Fibroblast of lung (primary cell): ENCODE data around the gene ATP10A.

Source experiments
- EZH2 ChIP-seq: IDR thresholded peaks from 2 replicates; pipeline ENCODE4 v1.5.1; 2012; ENCODE audit warnings: low read length, control low read depth, mild to moderate bottlenecking; ENCODE audit errors: missing control alignments
- TF ChIP-seq, protein P1 (sequence below), 2 donors: IDR thresholded peaks in 1 of 2; conservative IDR thresholded peaks in 1 of 2; 1 replicate in 1 of 2; 2 replicates in 1 of 2; pipeline ENCODE4 v1.5.1; 2011 to 2012; ENCODE audit warnings: low read length in 2 of 2, control low read depth in 1 of 2, inconsistent platforms in 1 of 2, low read depth in 1 of 2, mild to moderate bottlenecking in 1 of 2

DNA sequence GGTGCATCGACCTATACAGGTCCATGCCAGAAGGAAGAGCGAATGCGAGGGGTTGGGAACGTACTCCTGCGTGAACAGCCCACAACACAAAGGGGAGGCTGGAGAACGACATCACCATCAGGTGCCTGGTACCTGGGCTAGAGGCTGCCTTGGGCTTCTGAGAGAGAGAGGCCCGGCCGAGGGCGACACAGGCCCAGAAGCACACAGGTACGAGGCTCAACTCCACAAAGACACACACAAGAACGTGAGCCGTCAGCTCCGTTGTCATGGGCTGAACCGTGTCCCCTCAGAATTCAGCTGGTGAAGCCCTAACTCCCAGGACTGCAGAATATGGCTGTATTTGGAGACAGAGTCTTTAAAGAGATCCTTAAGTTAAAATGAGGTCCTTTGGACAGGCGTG, 134.3 kb downstream of the ATP10A start:
- TF ChIP-seq, protein P1, sequence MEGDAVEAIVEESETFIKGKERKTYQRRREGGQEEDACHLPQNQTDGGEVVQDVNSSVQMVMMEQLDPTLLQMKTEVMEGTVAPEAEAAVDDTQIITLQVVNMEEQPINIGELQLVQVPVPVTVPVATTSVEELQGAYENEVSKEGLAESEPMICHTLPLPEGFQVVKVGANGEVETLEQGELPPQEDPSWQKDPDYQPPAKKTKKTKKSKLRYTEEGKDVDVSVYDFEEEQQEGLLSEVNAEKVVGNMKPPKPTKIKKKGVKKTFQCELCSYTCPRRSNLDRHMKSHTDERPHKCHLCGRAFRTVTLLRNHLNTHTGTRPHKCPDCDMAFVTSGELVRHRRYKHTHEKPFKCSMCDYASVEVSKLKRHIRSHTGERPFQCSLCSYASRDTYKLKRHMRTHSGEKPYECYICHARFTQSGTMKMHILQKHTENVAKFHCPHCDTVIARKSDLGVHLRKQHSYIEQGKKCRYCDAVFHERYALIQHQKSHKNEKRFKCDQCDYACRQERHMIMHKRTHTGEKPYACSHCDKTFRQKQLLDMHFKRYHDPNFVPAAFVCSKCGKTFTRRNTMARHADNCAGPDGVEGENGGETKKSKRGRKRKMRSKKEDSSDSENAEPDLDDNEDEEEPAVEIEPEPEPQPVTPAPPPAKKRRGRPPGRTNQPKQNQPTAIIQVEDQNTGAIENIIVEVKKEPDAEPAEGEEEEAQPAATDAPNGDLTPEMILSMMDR (conservative IDR thresholded peaks at IDR 0.05 in 1 of 2, IDR thresholded peaks at IDR 0.05 in 1 of 2; ENCODE audit: low read depth in 1 of 2, low read length in 2 of 2), result no peak
- TF ChIP-seq EZH2, result no peak
